HEK293T (cell line): ENCODE data around the gene SEC14L1.

ENCODE experiments used
- ARNT ChIP-seq: fragments of 450-650 bp; IDR thresholded peaks from 2 replicates; pipeline ENCODE4 v1.6.1; 2017; ENCODE audit warnings: mild to moderate bottlenecking
- BHLHE40 ChIP-seq: fragments of 450-650 bp; IDR thresholded peaks from 2 replicates; pipeline ENCODE4 v1.6.1; 2016; ENCODE audit warnings: mild to moderate bottlenecking, moderate library complexity, borderline replicate concordance
- CTBP1 ChIP-seq: fragments of 450-650 bp; IDR thresholded peaks from 2 replicates; pipeline ENCODE4 v1.6.1; 2016; ENCODE audit warnings: borderline replicate concordance
- ELF4 ChIP-seq: fragments of 450-650 bp; IDR thresholded peaks from 2 replicates; pipeline ENCODE4 v1.6.1; 2017; ENCODE audit warnings: antibody characterized with exemption
- FOXA1 ChIP-seq: fragments of 450-650 bp; IDR thresholded peaks from 2 replicates; pipeline ENCODE4 v1.6.1; 2016; ENCODE audit warnings: mild to moderate bottlenecking
- FOXM1 ChIP-seq: fragments of 450-650 bp; IDR thresholded peaks from 2 replicates; pipeline ENCODE4 v1.6.1; 2017; ENCODE audit warnings: mild to moderate bottlenecking, borderline replicate concordance
- NFRKB ChIP-seq: fragments of 450-650 bp; IDR thresholded peaks from 2 replicates; pipeline ENCODE4 v1.6.1; 2016; ENCODE audit warnings: mild to moderate bottlenecking, moderate library complexity
- PKNOX1 ChIP-seq: fragments of 450-650 bp; IDR thresholded peaks from 2 replicates; pipeline ENCODE4 v1.6.1; 2016
- SP1 ChIP-seq: fragments of 450-650 bp; IDR thresholded peaks from 2 replicates; pipeline ENCODE4 v1.6.1; 2017
- SUZ12 ChIP-seq: fragments of 450-650 bp; IDR thresholded peaks from 2 replicates; pipeline ENCODE4 v1.6.1; 2016; ENCODE audit warnings: mild to moderate bottlenecking
- ZNF384 ChIP-seq: fragments of 450-650 bp; IDR thresholded peaks from 2 replicates; pipeline ENCODE4 v1.6.1; 2016

- TF ChIP-seq ZNF384, result no peak
- TF ChIP-seq FOXM1, result no peak
- TF ChIP-seq BHLHE40, result no peak
- no peak for TF ChIP-seq PKNOX1
- no peak for TF ChIP-seq SUZ12
- no peak for TF ChIP-seq FOXA1
- no peak for TF ChIP-seq ARNT
- no peak for TF ChIP-seq ELF4
- TF ChIP-seq NFRKB, result no peak
- TF ChIP-seq SP1, result no peak
- no peak for TF ChIP-seq CTBP1
Observed at GRCh38 chr17:77180503-77181357, 40.0 kb downstream of the SEC14L1 start.
